HepG2 (cell line): ENCODE results near the gene CEP131. TPM values are rescaled to one million over a fixed set of nuclear protein-coding genes. Genes with fewer than 3 reads are reported as not detected.
A peak's percentile ranks its signal among the peaks of the same experiment; 100 is the strongest.

ENCODE experiments used
- AHDC1 ChIP-seq: sonication (generic); formaldehyde crosslinking; IDR thresholded peaks from 2 replicates; pipeline ENCODE4 v1.5.1; 2020; ENCODE audit warnings: mild to moderate bottlenecking, missing genetic modification reagents, borderline replicate concordance
- CENPX ChIP-seq: sonication (generic); formaldehyde crosslinking; IDR thresholded peaks from 2 replicates; pipeline ENCODE4 v1.9.0; 2021; ENCODE audit warnings: mild to moderate bottlenecking, missing genetic modification reagents, moderate library complexity
- DZIP1 ChIP-seq: sonication (generic); formaldehyde crosslinking; IDR thresholded peaks from 2 replicates; pipeline ENCODE4 v1.5.0; 2020; ENCODE audit warnings: mild to moderate bottlenecking, missing genetic modification reagents
- E2F1 ChIP-seq: sonication (generic); formaldehyde crosslinking; IDR thresholded peaks from 2 replicates; pipeline ENCODE4 v1.5.0; 2020; ENCODE audit warnings: missing genetic modification reagents
- HES4 ChIP-seq: sonication (generic); formaldehyde crosslinking; IDR thresholded peaks from 2 replicates; pipeline ENCODE4 v1.9.0; 2021; ENCODE audit warnings: mild to moderate bottlenecking, missing genetic modification reagents, borderline replicate concordance
- MTERF4 ChIP-seq: sonication (generic); formaldehyde crosslinking; IDR thresholded peaks from 2 replicates; pipeline ENCODE4 v1.8.0; 2023; ENCODE audit warnings: mild to moderate bottlenecking, missing genetic modification reagents
- NCOR1 ChIP-seq: fragments of 200-600 bp; sonication (generic); IDR thresholded peaks from 2 replicates; pipeline ENCODE4 v1.7.0; 2017; ENCODE audit warnings: antibody characterized with exemption, low read length, borderline replicate concordance
- RARG ChIP-seq: sonication (generic); formaldehyde crosslinking; IDR thresholded peaks from 2 replicates; pipeline ENCODE4 v1.4.0; 2020; ENCODE audit warnings: low read depth, mild to moderate bottlenecking, missing genetic modification reagents
- SKIL ChIP-seq: sonication (generic); formaldehyde crosslinking; IDR thresholded peaks from 2 replicates; pipeline ENCODE4 v1.8.0; 2022; ENCODE audit warnings: missing genetic modification reagents, mild to moderate bottlenecking, moderate library complexity, borderline replicate concordance
- ZBTB42 ChIP-seq: sonication (generic); formaldehyde crosslinking; IDR thresholded peaks from 2 replicates; pipeline ENCODE4 v1.5.0; 2020; ENCODE audit warnings: mild to moderate bottlenecking, missing genetic modification reagents
- ZFYVE20 ChIP-seq: sonication (generic); formaldehyde crosslinking; IDR thresholded peaks from 2 replicates; pipeline ENCODE4 v1.8.0; 2023; ENCODE audit warnings: low read depth, mild to moderate bottlenecking, moderate library complexity, missing genetic modification reagents, borderline replicate concordance
- ZNF629 ChIP-seq: sonication (generic); formaldehyde crosslinking; conservative IDR thresholded peaks from 2 replicates; pipeline ENCODE4 v1.5.0; 2020; ENCODE audit warnings: missing genetic modification reagents
- ZSCAN9 ChIP-seq: IDR thresholded peaks from 2 replicates; pipeline ENCODE4 v1.6.1; 2016; ENCODE audit warnings: borderline replicate concordance
- polyA plus RNA-seq, 8 experiments: library from polyadenylated mRNA; depleted of rRNA in 3 of 8; stranded (reverse) in 7 of 8; unstranded in 1 of 8; fragments of >200 nt; fragmentation: Illumina TruSeq in 4 of 8; extraction: Trizol in 4 of 8; gene quantifications; 2 replicates each; pipeline versions ENCODE4 v1.2.1 to v1.2.3, GENCODE V29; 2011 to 2016; ENCODE audit warnings: low read depth in 4 of 8, missing spikeins in 1 of 8, mixed read lengths in 1 of 8; ENCODE audit not compliant: insufficient read depth in 1 of 8
- total RNA-seq, 5 experiments: library from RNA; depleted of rRNA; stranded (reverse); fragments of >200 nt; fragmentation: Illumina TruSeq; extraction: Trizol; gene quantifications; 2 replicates each; pipeline ENCODE4 v1.2.3, GENCODE V29; 2016; ENCODE audit warnings: low read depth in 1 of 5

The CEP131 gene
- total and polyA plus RNA-seq, 2 of the 13 experiments (the other 11 are each of a cell fraction or from before 2014, with no cell fraction given): 5.0 to 16.8 TPM

- TF ChIP-seq ZBTB42 (CRISPR knock-in tag) (peak; percentile 94), DZIP1 (CRISPR knock-in tag) (0 out of 2 replicates have a peak, but pooled peaks have one; percentile 14), ZSCAN9 (CRISPR knock-in tag) (peak; percentile 42; the same call in 1 of the 2 replicates), RARG (CRISPR knock-in tag) (no peak), ZNF629 (CRISPR knock-in tag) (no peak), NCOR1 (no peak), MTERF4 (CRISPR knock-in tag) (no peak; the same call in 1 of the 2 replicates), SKIL (no peak), ZFYVE20 (CRISPR knock-in tag) (no peak), HES4 (CRISPR knock-in tag) (peak; percentile 83; the same call in 1 of the 2 replicates), CENPX (CRISPR knock-in tag) (no peak), AHDC1 (CRISPR knock-in tag) (no peak), E2F1 (CRISPR knock-in tag) (peak; percentile 97)
These were observed at the start of gene CEP131 (continued) for GRCh38 chr17:81222906-81223761.
